DOHH2 (cell line): ENCODE measurements around the gene BBX.

Experiments used
- EZH2phosphoT487 ChIP-seq: fragments of 200-600 bp; sonication (generic); IDR thresholded peaks from 2 replicates; pipeline ENCODE4 v1.6.1; 2017; ENCODE audit warnings: borderline replicate concordance, mild to moderate bottlenecking, antibody characterized with exemption, low read length, moderate library complexity, mixed read lengths
- TF ChIP-seq, protein P1 (sequence below): fragments of 200-600 bp; sonication (generic); IDR thresholded peaks from one replicate; pipeline ENCODE4 v1.5.1; 2014; ENCODE audit warnings: antibody characterized with exemption, mild to moderate bottlenecking, low read depth, low read length; ENCODE audit not compliant: poor library complexity, severe bottlenecking

DNA sequence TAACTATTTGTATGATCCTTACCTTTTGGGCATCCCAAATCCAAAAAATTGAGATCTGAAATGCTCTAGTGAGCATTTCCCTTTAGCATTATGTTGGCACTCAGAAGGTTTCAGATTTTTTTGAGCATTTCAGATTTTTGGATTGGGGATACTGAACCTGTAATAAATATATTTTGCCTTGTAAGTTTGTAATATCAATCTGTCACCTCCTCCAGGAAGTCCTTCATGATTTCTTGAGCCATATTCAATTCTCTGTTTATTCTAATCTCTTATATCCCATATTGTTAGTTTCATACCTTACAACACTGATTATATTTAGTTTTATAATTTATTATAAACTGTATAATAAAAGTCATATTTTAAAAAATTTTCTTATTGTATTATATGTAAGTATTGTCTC lies 215.2 kb downstream of the BBX start:
- TF ChIP-seq, protein P1, sequence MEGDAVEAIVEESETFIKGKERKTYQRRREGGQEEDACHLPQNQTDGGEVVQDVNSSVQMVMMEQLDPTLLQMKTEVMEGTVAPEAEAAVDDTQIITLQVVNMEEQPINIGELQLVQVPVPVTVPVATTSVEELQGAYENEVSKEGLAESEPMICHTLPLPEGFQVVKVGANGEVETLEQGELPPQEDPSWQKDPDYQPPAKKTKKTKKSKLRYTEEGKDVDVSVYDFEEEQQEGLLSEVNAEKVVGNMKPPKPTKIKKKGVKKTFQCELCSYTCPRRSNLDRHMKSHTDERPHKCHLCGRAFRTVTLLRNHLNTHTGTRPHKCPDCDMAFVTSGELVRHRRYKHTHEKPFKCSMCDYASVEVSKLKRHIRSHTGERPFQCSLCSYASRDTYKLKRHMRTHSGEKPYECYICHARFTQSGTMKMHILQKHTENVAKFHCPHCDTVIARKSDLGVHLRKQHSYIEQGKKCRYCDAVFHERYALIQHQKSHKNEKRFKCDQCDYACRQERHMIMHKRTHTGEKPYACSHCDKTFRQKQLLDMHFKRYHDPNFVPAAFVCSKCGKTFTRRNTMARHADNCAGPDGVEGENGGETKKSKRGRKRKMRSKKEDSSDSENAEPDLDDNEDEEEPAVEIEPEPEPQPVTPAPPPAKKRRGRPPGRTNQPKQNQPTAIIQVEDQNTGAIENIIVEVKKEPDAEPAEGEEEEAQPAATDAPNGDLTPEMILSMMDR = no peak
- no peak for TF ChIP-seq EZH2phosphoT487
